Parathyroid adenoma (tissue), 2 donors: ENCODE results near the gene KRTAP5-9.
"Not testable (repeated sequence)": the region's sequence is repeated elsewhere in the genome, so short reads cannot be mapped to it uniquely, and the experiment has no call there.

ENCODE experiments used
- H2AFZ ChIP-seq: fragments of 300-600 bp; sonication (generic); one replicate; pipeline ENCODE4 v1.7.0; 2017; ENCODE audit warnings: antibody characterized with exemption, mild to moderate bottlenecking
- H3K27ac ChIP-seq: fragments of 300-600 bp; sonication (generic); one replicate; pipeline ENCODE4 v1.7.0; 2017
- H3K27me3 ChIP-seq: fragments of 300-600 bp; sonication (generic); one replicate; pipeline ENCODE4 v1.7.0; 2017; ENCODE audit warnings: low read length; ENCODE audit not compliant: control insufficient read depth, insufficient read depth
- H3K36me3 ChIP-seq: fragments of 300-600 bp; sonication (generic); one replicate; pipeline ENCODE4 v1.7.0; 2017; ENCODE audit warnings: low read length; ENCODE audit not compliant: control insufficient read depth, insufficient read depth
- H3K4me1 ChIP-seq: fragments of 300-600 bp; sonication (generic); one replicate; pipeline ENCODE4 v1.7.0; 2017; ENCODE audit warnings: control low read depth
- H3K4me2 ChIP-seq: fragments of 300-600 bp; sonication (generic); one replicate; pipeline ENCODE4 v1.7.0; 2017; ENCODE audit warnings: low read length
- H3K4me3 ChIP-seq: fragments of 300-600 bp; sonication (generic); one replicate; pipeline ENCODE4 v1.7.0; 2017; ENCODE audit warnings: low read depth, low read length
- H3K79me2 ChIP-seq: fragments of 300-600 bp; sonication (generic); one replicate; pipeline ENCODE4 v1.7.0; 2017; ENCODE audit warnings: control low read depth
- H3K9ac ChIP-seq: fragments of 300-600 bp; sonication (generic); one replicate; pipeline ENCODE4 v1.7.0; 2017; ENCODE audit warnings: mild to moderate bottlenecking
- H3K9me3 ChIP-seq: fragments of 300-600 bp; sonication (generic); one replicate; pipeline ENCODE4 v1.7.0; 2017; ENCODE audit warnings: low read length; ENCODE audit not compliant: control insufficient read depth
- CTCF ChIP-seq: fragments of 300-600 bp; sonication (generic); IDR thresholded peaks from one replicate; pipeline ENCODE4 v1.7.0; 2017; ENCODE audit warnings: antibody characterized with exemption, mild to moderate bottlenecking
- donor health status: primary hyperparathyroidism.

The KRTAP5-9 gene

GRCh38 chr11:71538666-71538990, 9.6 kb upstream of the KRTAP5-9 start:
- Histone ChIP-seq H3K79me2 (no peaks in the 10 kb centered on the region), H3K9me3 (no peaks in the 10 kb centered on the region), H2AFZ (no peak overlapping the region), H3K36me3 (no peaks in the 10 kb centered on the region), H3K27ac (no peak overlapping the region), H3K4me3 (no peak overlapping the region), H3K4me2 (no peak overlapping the region), H3K4me1 (no peaks in the 10 kb centered on the region), H3K27me3 (no peaks in the 10 kb centered on the region), H3K9ac (no peak overlapping the region)
- TF ChIP-seq CTCF, result no peak

GRCh38 chr11:71539017-71539416, 9.2 kb upstream of the KRTAP5-9 start:
- H3K79me2 ChIP-seq, result no peaks in the 10 kb centered on the region
- no peaks in the 10 kb centered on the region for H3K9me3 ChIP-seq
- H3K4me2 ChIP-seq, result no peak overlapping the region
- H3K27me3 ChIP-seq, result no peaks in the 10 kb centered on the region
- H3K27ac ChIP-seq, result no peak overlapping the region
- no peak overlapping the region for H3K4me3 ChIP-seq
- H3K9ac ChIP-seq, result no peak overlapping the region
- no peaks in the 10 kb centered on the region for H3K4me1 ChIP-seq
- no peak for TF ChIP-seq CTCF
- H3K36me3 ChIP-seq, result no peaks in the 10 kb centered on the region
- H2AFZ ChIP-seq, result no peak overlapping the region

GRCh38 chr11:71539971-71540370, 8.2 kb upstream of the KRTAP5-9 start:
- H3K9ac ChIP-seq, H3K4me2 ChIP-seq, H3K36me3 ChIP-seq, H3K4me3 ChIP-seq, H3K9me3 ChIP-seq, H2AFZ ChIP-seq, H3K79me2 ChIP-seq, H3K4me1 ChIP-seq, H3K27me3 ChIP-seq, H3K27ac ChIP-seq: not testable (repeated sequence)

GRCh38 chr11:71540521-71541304, 7.5 kb upstream of the KRTAP5-9 start:
- H2AFZ ChIP-seq, H3K79me2 ChIP-seq, H3K4me1 ChIP-seq, H3K9ac ChIP-seq, H3K4me2 ChIP-seq, H3K27me3 ChIP-seq, H3K4me3 ChIP-seq, H3K9me3 ChIP-seq, H3K36me3 ChIP-seq, H3K27ac ChIP-seq: not testable (repeated sequence)

- Histone ChIP-seq H3K27me3 (no peaks in the 10 kb centered on the region), H3K79me2 (no peaks in the 10 kb centered on the region), H3K4me2 (no peak overlapping the region), H3K9me3 (no peaks in the 10 kb centered on the region), H2AFZ (no peak overlapping the region), H3K27ac (no peak overlapping the region), H3K4me3 (no peak overlapping the region), H3K4me1 (no peaks in the 10 kb centered on the region), H3K9ac (no peak overlapping the region), H3K36me3 (no peaks in the 10 kb centered on the region)
- no peak for TF ChIP-seq CTCF
These were observed 5.8 kb upstream of the KRTAP5-9 start for GRCh38 chr11:71542382-71542781.
